Keratinocyte (primary cell): ENCODE results near the gene PLCD1. TPM values are rescaled to one million over a fixed set of nuclear protein-coding genes. Genes with fewer than 3 reads are reported as not detected.

ENCODE experiments used
- DNase-seq: peaks from one replicate; pipeline ENCODE4 v3.0.0-alpha.2; 2011; ENCODE audit warnings: low read depth, missing footprints, low spot score
- FAIRE-seq: peaks from 2 replicates; lab custom pipeline; 2011; peaks lifted over from hg19 to GRCh38; lab: Jason Lieb, UNC
- H2AFZ ChIP-seq: 2 replicates; pipeline ENCODE4 v1.6.0; 2012; ENCODE audit warnings: low read length, control low read depth, inconsistent platforms; ENCODE audit not compliant: control insufficient read depth
- H3K27ac ChIP-seq: 2 replicates; pipeline ENCODE4 v1.5.1; 2011; ENCODE audit warnings: low read length; ENCODE audit not compliant: control insufficient read depth, insufficient read depth
- H3K27me3 ChIP-seq: 3 replicates; pipeline ENCODE4 v1.6.0; 2011; ENCODE audit warnings: low read length; ENCODE audit not compliant: control insufficient read depth, insufficient read depth; ENCODE audit errors: extremely low read depth
- H3K36me3 ChIP-seq, 2 experiments: 2 replicates in 1 of 2; 3 replicates in 1 of 2; pipeline ENCODE4 v1.5.1; 2011; ENCODE audit warnings: low read length in 2 of 2, mild to moderate bottlenecking in 1 of 2; ENCODE audit not compliant: control insufficient read depth in 2 of 2, insufficient read depth in 2 of 2; ENCODE audit errors: extremely low read depth in 1 of 2
- H3K4me1 ChIP-seq: 3 replicates; pipeline ENCODE4 v1.5.1; 2011; ENCODE audit warnings: low read length; ENCODE audit not compliant: control insufficient read depth, insufficient read depth; ENCODE audit errors: extremely low read depth
- H3K4me2 ChIP-seq: 3 replicates; pipeline ENCODE4 v1.6.0; 2011; ENCODE audit warnings: low read depth, low read length; ENCODE audit not compliant: control insufficient read depth, insufficient read depth; ENCODE audit errors: extremely low read depth
- H3K4me3 ChIP-seq, 3 experiments: fragments of 200-600 bp in 1 of 3; sonication (generic) in 1 of 3; 2 replicates in 2 of 3; 3 replicates in 1 of 3; pipeline ENCODE4 v1.5.1; 2011 to 2016; ENCODE audit warnings: low read length in 3 of 3, mild to moderate bottlenecking in 3 of 3, control low read depth in 2 of 3, inconsistent platforms in 1 of 3, low read depth in 1 of 3, mixed read lengths in 1 of 3, mixed run types in 1 of 3, moderate library complexity in 1 of 3; ENCODE audit not compliant: control insufficient read depth in 2 of 3, insufficient read depth in 2 of 3; ENCODE audit errors: extremely low read depth in 1 of 3
- H3K79me2 ChIP-seq: 2 replicates; pipeline ENCODE4 v1.6.0; 2012; ENCODE audit warnings: low read length; ENCODE audit not compliant: control insufficient read depth, insufficient read depth
- H3K9ac ChIP-seq: 3 replicates; pipeline ENCODE4 v1.6.0; 2011; ENCODE audit warnings: low read length; ENCODE audit not compliant: control insufficient read depth, insufficient read depth; ENCODE audit errors: extremely low read depth
- H3K9me1 ChIP-seq: 3 replicates; pipeline ENCODE4 v1.6.0; 2011; ENCODE audit warnings: low read length; ENCODE audit not compliant: control insufficient read depth, insufficient read depth; ENCODE audit errors: extremely low read depth
- H3K9me3 ChIP-seq: 2 replicates; pipeline ENCODE4 v1.5.1; 2012; ENCODE audit warnings: low read depth, low read length; ENCODE audit not compliant: control insufficient read depth
- H4K20me1 ChIP-seq: 3 replicates; pipeline ENCODE4 v1.6.0; 2011; ENCODE audit warnings: low read length; ENCODE audit not compliant: control insufficient read depth, insufficient read depth; ENCODE audit errors: extremely low read depth
- EZH2 ChIP-seq: IDR thresholded peaks from one replicate; pipeline ENCODE4 v1.6.1; 2012; ENCODE audit warnings: inconsistent platforms, mild to moderate bottlenecking, low read length, moderate library complexity
- dilution Hi-C: fragments of 300-500 bp; cut with MboI; formaldehyde crosslinking; loops from one replicate; pipeline ENCODE4 v1.7.0; 2020; ENCODE audit warnings: low sequenced_read_pairs; ENCODE audit not compliant: extremely low pct_ligation_motif_present
- polyA plus RNA-seq, 5 experiments: library from polyadenylated mRNA; depleted of rRNA in 3 of 5; stranded (reverse) in 3 of 5; stranded (forward) in 1 of 5; unstranded in 1 of 5; fragments of >200 nt; gene quantifications; 1 replicate in 1 of 5; 2 replicates in 3 of 5; 3 replicates in 1 of 5; pipeline versions ENCODE4 v1.2.1 to v1.2.3, GENCODE V29; 2011 to 2012; ENCODE audit warnings: missing spikeins in 2 of 5, low read depth in 1 of 5, low replicate concordance in 1 of 5
- TF ChIP-seq, protein P1 (sequence below), 3 experiments: IDR thresholded peaks in 1 of 3; conservative IDR thresholded peaks in 1 of 3; optimal IDR thresholded peaks in 1 of 3; 2 replicates in 2 of 3; 3 replicates in 1 of 3; pipeline versions ENCODE3 to v1.5.1; 2011; ENCODE audit warnings: low read length in 3 of 3, mild to moderate bottlenecking in 3 of 3, moderate library complexity in 2 of 3, control low read depth in 1 of 3, inconsistent platforms in 1 of 3; ENCODE audit not compliant: insufficient read depth in 2 of 3; ENCODE audit errors: extremely low read depth in 1 of 3

Gene PLCD1
- polyA plus RNA-seq, 1 donor (not counting 4 experiments of a cell fraction or from before 2014, with no cell fraction given) = 26.0 TPM

DNA sequence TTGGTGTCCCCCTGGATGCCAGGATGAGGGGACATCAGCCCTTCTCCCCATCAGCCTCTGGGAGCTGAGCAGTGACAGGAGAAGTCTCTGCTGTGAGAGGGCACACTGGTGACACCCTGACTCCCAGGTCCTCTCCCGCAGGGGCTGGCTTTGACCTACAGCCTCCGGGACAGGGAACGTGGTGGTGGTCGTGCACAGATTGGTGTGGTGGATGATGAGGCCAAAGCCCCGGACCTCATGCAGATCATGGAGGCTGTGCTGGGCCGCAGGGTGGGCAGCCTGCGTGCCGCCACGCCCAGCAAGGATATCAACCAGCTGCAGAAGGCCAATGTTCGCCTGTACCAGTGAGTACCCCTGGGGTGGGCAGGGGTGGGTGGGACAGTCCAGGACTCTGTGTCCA is 32.1 kb downstream of the PLCD1 start:
- Histone ChIP-seq H4K20me1 (no peaks in the 10 kb centered on the region), H3K9me3 (no peaks in the 10 kb centered on the region), H3K4me2 (no peak overlapping the region), H3K4me1 (peaks cover 25% of the 10 kb centered on the region), H3K27me3 (no peaks in the 10 kb centered on the region), H3K4me3 (no peak overlapping the region), H3K9ac (no peak overlapping the region), H3K9me1 (no peaks in the 10 kb centered on the region), H3K79me2 (no peaks in the 10 kb centered on the region), H3K36me3 (peaks cover 3 to 6% of the 10 kb centered on the region in 2 experiments), H2AFZ (no peak overlapping the region), H3K27ac (no peak overlapping the region)
- dilution Hi-C loops = no loop called here
- FAIRE-seq = no peak
- TF ChIP-seq EZH2 = no peak
- TF ChIP-seq, protein P1, sequence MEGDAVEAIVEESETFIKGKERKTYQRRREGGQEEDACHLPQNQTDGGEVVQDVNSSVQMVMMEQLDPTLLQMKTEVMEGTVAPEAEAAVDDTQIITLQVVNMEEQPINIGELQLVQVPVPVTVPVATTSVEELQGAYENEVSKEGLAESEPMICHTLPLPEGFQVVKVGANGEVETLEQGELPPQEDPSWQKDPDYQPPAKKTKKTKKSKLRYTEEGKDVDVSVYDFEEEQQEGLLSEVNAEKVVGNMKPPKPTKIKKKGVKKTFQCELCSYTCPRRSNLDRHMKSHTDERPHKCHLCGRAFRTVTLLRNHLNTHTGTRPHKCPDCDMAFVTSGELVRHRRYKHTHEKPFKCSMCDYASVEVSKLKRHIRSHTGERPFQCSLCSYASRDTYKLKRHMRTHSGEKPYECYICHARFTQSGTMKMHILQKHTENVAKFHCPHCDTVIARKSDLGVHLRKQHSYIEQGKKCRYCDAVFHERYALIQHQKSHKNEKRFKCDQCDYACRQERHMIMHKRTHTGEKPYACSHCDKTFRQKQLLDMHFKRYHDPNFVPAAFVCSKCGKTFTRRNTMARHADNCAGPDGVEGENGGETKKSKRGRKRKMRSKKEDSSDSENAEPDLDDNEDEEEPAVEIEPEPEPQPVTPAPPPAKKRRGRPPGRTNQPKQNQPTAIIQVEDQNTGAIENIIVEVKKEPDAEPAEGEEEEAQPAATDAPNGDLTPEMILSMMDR (optimal IDR thresholded peaks at IDR 0.05 in 1 of 3, IDR thresholded peaks at IDR 0.05 in 1 of 3, conservative IDR thresholded peaks at IDR 0.05 in 1 of 3; ENCODE audit: extremely low read depth in 1 of 3, insufficient read depth in 2 of 3, low read length in 3 of 3) = no peak
- DNase-seq = no peak

DNA sequence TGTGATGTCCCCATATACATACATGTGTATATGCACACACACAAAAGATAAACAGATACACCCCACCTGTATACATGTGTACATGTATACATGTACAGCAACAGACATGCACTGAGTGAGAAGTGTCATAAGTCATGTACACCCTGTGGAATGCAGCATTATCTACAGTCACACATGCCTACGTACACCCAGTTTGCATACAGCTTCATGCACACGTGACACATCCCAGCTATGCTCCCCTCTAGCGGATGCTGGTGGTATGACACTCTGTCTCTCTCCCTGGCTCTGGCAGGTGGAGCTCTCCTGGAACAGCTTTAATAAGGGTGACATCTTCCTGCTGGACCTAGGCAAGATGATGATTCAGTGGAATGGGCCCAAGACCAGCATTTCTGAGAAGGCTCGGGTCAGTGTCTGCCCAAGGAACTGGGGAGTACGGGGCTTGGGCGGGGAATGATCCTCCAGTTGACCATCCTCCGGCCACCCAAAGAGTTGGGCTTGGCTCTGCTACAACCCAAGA is 32.6 kb downstream of the PLCD1 start:
- no peak overlapping the region for H3K4me2 ChIP-seq
- dilution Hi-C loops = no loop called here
- DNase-seq (peak; percentile 91), FAIRE-seq (peak; percentile 100)
- peaks cover 3 to 6% of the 10 kb centered on the region in 2 experiments for H3K36me3 ChIP-seq
- no peaks in the 10 kb centered on the region for H4K20me1 ChIP-seq
- H3K79me2 ChIP-seq = no peaks in the 10 kb centered on the region
- H3K4me1 ChIP-seq = peaks cover 26% of the 10 kb centered on the region
- no peak for TF ChIP-seq EZH2
- TF ChIP-seq, protein P1 (optimal IDR thresholded peaks at IDR 0.05 in 1 of 3, IDR thresholded peaks at IDR 0.05 in 1 of 3, conservative IDR thresholded peaks at IDR 0.05 in 1 of 3; ENCODE audit: extremely low read depth in 1 of 3, insufficient read depth in 2 of 3, low read length in 3 of 3) = peak in 2 of 3 experiments; percentile 84 to 100
- H2AFZ ChIP-seq = no peak overlapping the region
- no peak overlapping the region for H3K27ac ChIP-seq
- H3K27me3 ChIP-seq = no peaks in the 10 kb centered on the region
- H3K9me1 ChIP-seq = no peaks in the 10 kb centered on the region
- no peaks in the 10 kb centered on the region for H3K9me3 ChIP-seq
- no peak overlapping the region for H3K9ac ChIP-seq
- H3K4me3 ChIP-seq = no peak overlapping the region
